Stimulated activated CD8-positive, alpha-beta memory T cell treated with anti-CD3 and anti-CD28 coated beads, Interleukin-7, amount 100 ng/mL, for 4 hours (primary cell): ENCODE data around the gene RPL10.

ENCODE experiments used
- DNase-seq, 2 donors: peaks; one replicate each; pipeline ENCODE4 v3.0.0-alpha.2; 2020; ENCODE audit warnings: low read depth in 2 of 2

RPL10 gene

GRCh38 chrX:154449618-154450017 lies 51.4 kb downstream of the RPL10 start:
- no peak for DNase-seq

GRCh38 chrX:154450312-154450711 lies 52.1 kb downstream of the RPL10 start:
- DNase-seq, result no peak
